ENCODE measurements around the gene TTLL10.

The TTLL10 gene

GRCh38 chr1:1217621-1218523 is 44.2 kb downstream of the TTLL10 start:
- FAIRE-seq (no peak), DNase-seq (ENCODE audit: insufficient read length) (no peak)
- TF ChIP-seq POLR2A (IDR thresholded peaks at IDR 0.05; ENCODE audit: low read depth, low read length) (no peak), TAF1 (IDR thresholded peaks at IDR 0.05; ENCODE audit: borderline replicate concordance, low read depth, low read length) (no peak), POLR2AphosphoS5 (IDR thresholded peaks at IDR 0.05; ENCODE audit: low read depth, low read length) (0 out of 2 replicates have a peak, but pooled peaks have one; percentile 25)

- TF ChIP-seq TAF1 (IDR thresholded peaks at IDR 0.05; ENCODE audit: borderline replicate concordance, low read depth, low read length), result no peak
- TF ChIP-seq POLR2AphosphoS5 (IDR thresholded peaks at IDR 0.05; ENCODE audit: low read depth, low read length), result no peak
- no peak for TF ChIP-seq POLR2A (IDR thresholded peaks at IDR 0.05; ENCODE audit: low read depth, low read length)
- FAIRE-seq (no peak), DNase-seq (ENCODE audit: insufficient read length) (no peak)
Observed at GRCh38 chr1:1218524-1219200, 45.0 kb downstream of the TTLL10 start.

GRCh38 chr1:1219341-1219740 is 45.7 kb downstream of the TTLL10 start:
- FAIRE-seq (no peak), DNase-seq (ENCODE audit: insufficient read length) (no peak)
- TF ChIP-seq POLR2A (IDR thresholded peaks at IDR 0.05; ENCODE audit: low read depth, low read length) (no peak), POLR2AphosphoS5 (IDR thresholded peaks at IDR 0.05; ENCODE audit: low read depth, low read length) (no peak), TAF1 (IDR thresholded peaks at IDR 0.05; ENCODE audit: borderline replicate concordance, low read depth, low read length) (no peak)

GRCh38 chr1:1220197-1220596 is 46.5 kb downstream of the TTLL10 start:
- DNase-seq (ENCODE audit: insufficient read length) (no peak), FAIRE-seq (no peak)
- no peak for TF ChIP-seq POLR2AphosphoS5 (IDR thresholded peaks at IDR 0.05; ENCODE audit: low read depth, low read length)
- no peak for TF ChIP-seq TAF1 (IDR thresholded peaks at IDR 0.05; ENCODE audit: borderline replicate concordance, low read depth, low read length)
- TF ChIP-seq POLR2A (IDR thresholded peaks at IDR 0.05; ENCODE audit: low read depth, low read length), result no peak

GRCh38 chr1:1221887-1222574 is 48.4 kb downstream of the TTLL10 start:
- no peak for FAIRE-seq
- TF ChIP-seq POLR2AphosphoS5 (IDR thresholded peaks at IDR 0.05; ENCODE audit: low read depth, low read length) (no peak), TAF1 (IDR thresholded peaks at IDR 0.05; ENCODE audit: borderline replicate concordance, low read depth, low read length) (no peak), POLR2A (IDR thresholded peaks at IDR 0.05; ENCODE audit: low read depth, low read length) (no peak)
- DNase-seq (ENCODE audit: insufficient read length), result no peak

- DNase-seq (ENCODE audit: insufficient read length) (no peak), FAIRE-seq (no peak)
- TF ChIP-seq TAF1 (IDR thresholded peaks at IDR 0.05; ENCODE audit: borderline replicate concordance, low read depth, low read length), result no peak
- no peak for TF ChIP-seq POLR2A (IDR thresholded peaks at IDR 0.05; ENCODE audit: low read depth, low read length)
- TF ChIP-seq POLR2AphosphoS5 (IDR thresholded peaks at IDR 0.05; ENCODE audit: low read depth, low read length), result peak; percentile 38; the same call in 1 of the 2 replicates
Observed at GRCh38 chr1:1222575-1223225, 49.0 kb downstream of the TTLL10 start.

- DNase-seq (ENCODE audit: insufficient read length) (no peak), FAIRE-seq (no peak)
- no peak for TF ChIP-seq TAF1 (IDR thresholded peaks at IDR 0.05; ENCODE audit: borderline replicate concordance, low read depth, low read length)
- no peak for TF ChIP-seq POLR2AphosphoS5 (IDR thresholded peaks at IDR 0.05; ENCODE audit: low read depth, low read length)
- TF ChIP-seq POLR2A (IDR thresholded peaks at IDR 0.05; ENCODE audit: low read depth, low read length), result no peak
Observed at GRCh38 chr1:1223321-1223720, 49.6 kb downstream of the TTLL10 start.

GRCh38 chr1:1223891-1224290 is 50.2 kb downstream of the TTLL10 start:
- TF ChIP-seq TAF1 (IDR thresholded peaks at IDR 0.05; ENCODE audit: borderline replicate concordance, low read depth, low read length), result no peak
- TF ChIP-seq POLR2A (IDR thresholded peaks at IDR 0.05; ENCODE audit: low read depth, low read length), result no peak
- no peak for TF ChIP-seq POLR2AphosphoS5 (IDR thresholded peaks at IDR 0.05; ENCODE audit: low read depth, low read length)
- no peak for FAIRE-seq
- DNase-seq (ENCODE audit: insufficient read length), result no peak

- FAIRE-seq (no peak), DNase-seq (ENCODE audit: insufficient read length) (no peak)
- TF ChIP-seq POLR2A (IDR thresholded peaks at IDR 0.05; ENCODE audit: low read depth, low read length) (no peak), TAF1 (IDR thresholded peaks at IDR 0.05; ENCODE audit: borderline replicate concordance, low read depth, low read length) (no peak), POLR2AphosphoS5 (IDR thresholded peaks at IDR 0.05; ENCODE audit: low read depth, low read length) (no peak)
Observed at GRCh38 chr1:1225238-1225845, 51.7 kb downstream of the TTLL10 start.

- FAIRE-seq (no peak), DNase-seq (ENCODE audit: insufficient read length) (no peak)
- no peak for TF ChIP-seq TAF1 (IDR thresholded peaks at IDR 0.05; ENCODE audit: borderline replicate concordance, low read depth, low read length)
- no peak for TF ChIP-seq POLR2AphosphoS5 (IDR thresholded peaks at IDR 0.05; ENCODE audit: low read depth, low read length)
- TF ChIP-seq POLR2A (IDR thresholded peaks at IDR 0.05; ENCODE audit: low read depth, low read length), result no peak
Observed at GRCh38 chr1:1225913-1226312, 52.2 kb downstream of the TTLL10 start.
